Esophagus squamous epithelium (tissue), 4 donors: ENCODE results near the gene TLE6.

ENCODE experiments used
- CTCF ChIP-seq, 6 experiments: fragments of 450-650 bp in 4 of 6; fragments of 200-600 bp in 2 of 6; sonication (generic) in 2 of 6; IDR thresholded peaks; one replicate each; pipeline ENCODE4 v1.5.1; 2016 to 2019; ENCODE audit warnings: antibody characterized with exemption in 6 of 6, mild to moderate bottlenecking in 4 of 6, moderate library complexity in 4 of 6
- POLR2A ChIP-seq, 4 donors: fragments of 450-650 bp; IDR thresholded peaks; one replicate each; pipeline ENCODE4 v1.6.1; 2017; ENCODE audit warnings: antibody characterized with exemption in 4 of 4, mild to moderate bottlenecking in 4 of 4, moderate library complexity in 3 of 4

DNA sequence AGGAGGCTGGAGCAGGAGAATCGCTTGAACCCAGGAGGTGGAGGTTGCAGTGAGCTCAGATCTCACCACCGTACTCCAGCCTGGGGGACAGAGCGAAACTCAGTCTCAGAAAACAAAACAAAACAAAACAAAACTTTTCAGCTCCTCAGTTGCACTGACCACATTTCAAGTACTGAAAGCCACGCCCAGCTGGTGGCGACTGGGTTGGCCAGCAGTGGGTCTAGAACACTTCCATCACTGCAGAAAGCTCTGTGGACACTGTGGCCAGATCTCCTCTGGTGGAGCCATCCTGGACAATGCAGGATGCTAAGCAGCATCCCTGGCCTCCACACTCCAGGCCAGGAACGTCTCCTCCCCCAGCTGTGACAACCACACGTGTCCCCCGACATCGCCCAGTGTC lies 30.6 kb downstream of the TLE6 start:
- no peak for TF ChIP-seq CTCF (IDR thresholded peaks at IDR 0.05)
- TF ChIP-seq POLR2A (IDR thresholded peaks at IDR 0.05) = no peak
